GM23338 (cell line): ENCODE measurements around the gene GLCE.

ENCODE experiments used
- CREB1 ChIP-seq: fragments of 250-450 bp; sonication (Bioruptor Pico); IDR thresholded peaks from 2 replicates; pipeline ENCODE4 v1.5.0; 2020; ENCODE audit warnings: low read depth, mild to moderate bottlenecking, moderate library complexity
- CTCF ChIP-seq, 2 experiments: fragments of 200-600 bp in 1 of 2; sonication (generic) in 1 of 2; conservative IDR thresholded peaks; 2 replicates each; pipeline versions ENCODE4 v1.5.1 to v1.6.1; 2016 to 2017; ENCODE audit warnings: antibody characterized with exemption in 2 of 2, low read depth in 2 of 2, mild to moderate bottlenecking in 2 of 2, moderate library complexity in 1 of 2
- EZH2 ChIP-seq: fragments of 200-600 bp; sonication (generic); IDR thresholded peaks from one replicate; pipeline ENCODE4 v1.8.0; 2017; ENCODE audit warnings: antibody characterized with exemption, mild to moderate bottlenecking, low read depth; ENCODE audit not compliant: unreplicated experiment
- EZH2phosphoT487 ChIP-seq: fragments of 200-600 bp; sonication (generic); IDR thresholded peaks from one replicate; pipeline ENCODE4 v1.8.1; 2018; ENCODE audit warnings: antibody characterized with exemption; ENCODE audit not compliant: unreplicated experiment
- NANOG ChIP-seq: IDR thresholded peaks from 2 replicates; pipeline ENCODE4 v1.6.1; 2016; ENCODE audit warnings: antibody characterized with exemption, borderline replicate concordance
- POLR2AphosphoS5 ChIP-seq: IDR thresholded peaks from 2 replicates; pipeline ENCODE4 v1.6.1; 2016; ENCODE audit warnings: antibody characterized with exemption, low read depth
- REST ChIP-seq: IDR thresholded peaks from one replicate; pipeline ENCODE4 v1.6.1; 2018; ENCODE audit warnings: antibody characterized with exemption; ENCODE audit not compliant: unreplicated experiment
- ZNF114 ChIP-seq: fragments of 250-450 bp; sonication (Bioruptor Pico); IDR thresholded peaks from 2 replicates; pipeline ENCODE4 v1.5.0; 2020; ENCODE audit warnings: mild to moderate bottlenecking, moderate library complexity
- ZNF331 ChIP-seq: fragments of 250-450 bp; sonication (Bioruptor Pico); IDR thresholded peaks from 2 replicates; pipeline ENCODE4 v1.5.0; 2020; ENCODE audit warnings: low read depth, mild to moderate bottlenecking, moderate library complexity
- ZNF462 ChIP-seq: fragments of 250-450 bp; sonication (Bioruptor Pico); IDR thresholded peaks from 2 replicates; pipeline ENCODE4 v1.5.0; 2020; ENCODE audit warnings: mild to moderate bottlenecking, moderate library complexity

DNA sequence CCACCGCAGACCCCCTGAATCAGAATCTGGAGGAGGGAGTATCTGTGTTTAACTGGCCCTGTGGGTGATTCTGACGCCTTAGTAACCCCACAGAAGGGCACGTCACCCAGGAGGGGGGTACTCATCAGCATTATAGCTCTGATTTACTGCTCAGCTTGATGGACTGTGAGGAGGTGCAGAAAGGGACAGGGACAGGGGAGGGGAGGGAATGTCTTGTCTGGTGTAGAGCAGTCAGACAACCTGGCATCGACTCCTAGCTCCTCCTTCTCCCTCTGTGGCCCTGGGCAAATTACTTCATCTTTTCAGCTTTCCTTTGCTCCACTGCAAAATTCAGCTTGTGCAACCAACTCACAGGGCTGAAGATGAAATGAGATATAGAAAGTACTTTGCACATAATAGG lies 42.3 kb upstream of the GLCE start:
- no peak for TF ChIP-seq CREB1 (CRISPR knock-in tag)
- no peak for TF ChIP-seq CTCF (conservative IDR thresholded peaks at IDR 0.05; ENCODE audit: low read depth in 2 of 2)
- TF ChIP-seq EZH2: no peak
- TF ChIP-seq REST: no peak
- no peak for TF ChIP-seq EZH2phosphoT487
- no peak for TF ChIP-seq NANOG
- TF ChIP-seq POLR2AphosphoS5: no peak
- TF ChIP-seq ZNF331 (CRISPR knock-in tag): no peak
- no peak for TF ChIP-seq ZNF114
- no peak for TF ChIP-seq ZNF462
